Neuronal stem cell (in vitro differentiated cells): Measurements from ENCODE around the gene LRRC46.

Experiments used
- DNase-seq: peaks from one replicate; pipeline ENCODE4 v3.0.0-alpha.2; 2013; ENCODE audit warnings: low spot score
- H2AFZ ChIP-seq: one replicate; pipeline ENCODE4 v1.6.1; 2013; ENCODE audit warnings: mild to moderate bottlenecking, low read length, inconsistent platforms
- H2AK5ac ChIP-seq: 2 replicates; pipeline ENCODE4 v1.6.1; 2013; ENCODE audit warnings: low read depth, mild to moderate bottlenecking, inconsistent platforms, low read length, moderate library complexity, mixed read lengths
- H2BK120ac ChIP-seq: 2 replicates; pipeline ENCODE4 v1.6.1; 2013; ENCODE audit warnings: low read depth, mild to moderate bottlenecking, inconsistent platforms, low read length, moderate library complexity, mixed read lengths
- H2BK12ac ChIP-seq: one replicate; pipeline ENCODE4 v1.6.1; 2013; ENCODE audit warnings: low read length, inconsistent platforms
- H2BK15ac ChIP-seq: 2 replicates; pipeline ENCODE4 v1.6.1; 2013; ENCODE audit warnings: mild to moderate bottlenecking, low read length, inconsistent platforms, mixed read lengths
- H2BK5ac ChIP-seq: one replicate; pipeline ENCODE4 v1.6.1; 2013; ENCODE audit warnings: inconsistent platforms, mild to moderate bottlenecking, low read length, moderate library complexity
- H3K14ac ChIP-seq: one replicate; pipeline ENCODE4 v1.6.1; 2013; ENCODE audit warnings: low read length, inconsistent platforms
- H3K18ac ChIP-seq: 2 replicates; pipeline ENCODE4 v1.6.1; 2013; ENCODE audit warnings: low read length, inconsistent platforms
- H3K23ac ChIP-seq: 2 replicates; pipeline ENCODE4 v1.6.1; 2013; ENCODE audit warnings: low read depth, mild to moderate bottlenecking, mixed read lengths, low read length, inconsistent platforms; ENCODE audit not compliant: poor library complexity
- H3K27ac ChIP-seq: replicated peaks from 3 replicates; pipeline ENCODE4 v1.5.1; 2013; ENCODE audit warnings: low read length, inconsistent platforms
- H3K27me3 ChIP-seq, 3 experiments: 2 replicates each; pipeline ENCODE4 v1.6.1; 2013; ENCODE audit warnings: low read length in 3 of 3, mild to moderate bottlenecking in 2 of 3, inconsistent platforms in 1 of 3, low read depth in 1 of 3, mixed read lengths in 1 of 3, moderate library complexity in 1 of 3; ENCODE audit not compliant: control insufficient read depth in 3 of 3, insufficient read depth in 3 of 3
- H3K36me3 ChIP-seq, 2 donors: replicated peaks in 1 of 2; 2 replicates each; pipeline ENCODE4 v1.6.1; 2013; ENCODE audit warnings: low read length in 2 of 2; ENCODE audit not compliant: control insufficient read depth in 2 of 2, insufficient read depth in 2 of 2
- H3K4ac ChIP-seq: 2 replicates; pipeline ENCODE4 v1.6.1; 2013; ENCODE audit warnings: inconsistent platforms, mild to moderate bottlenecking, low read length, moderate library complexity
- H3K4me1 ChIP-seq, 2 donors: 1 replicate in 1 of 2; 2 replicates in 1 of 2; pipeline ENCODE4 v1.6.1; 2013; ENCODE audit warnings: low read length in 2 of 2, low read depth in 1 of 2; ENCODE audit not compliant: control insufficient read depth in 2 of 2, insufficient read depth in 1 of 2
- H3K4me2 ChIP-seq: one replicate; pipeline ENCODE4 v1.6.1; 2013; ENCODE audit warnings: mild to moderate bottlenecking, low read length, inconsistent platforms; ENCODE audit not compliant: insufficient read depth, poor library complexity, severe bottlenecking
- H3K4me3 ChIP-seq, 2 donors: 2 replicates each; pipeline ENCODE4 v1.5.1; 2013; ENCODE audit warnings: low read length in 2 of 2, mild to moderate bottlenecking in 2 of 2, inconsistent platforms in 1 of 2, moderate library complexity in 1 of 2
- H3K79me1 ChIP-seq: one replicate; pipeline ENCODE4 v1.6.1; 2013; ENCODE audit warnings: low read depth, mild to moderate bottlenecking, inconsistent platforms, low read length, moderate library complexity
- H3K9ac ChIP-seq: one replicate; pipeline ENCODE4 v1.6.1; 2013; ENCODE audit warnings: mild to moderate bottlenecking, low read depth, low read length, inconsistent platforms; ENCODE audit not compliant: poor library complexity
- H3K9me3 ChIP-seq, 2 donors: replicated peaks in 1 of 2; 2 replicates each; pipeline versions ENCODE3 to v1.6.1; 2013; ENCODE audit warnings: low read length in 2 of 2, mild to moderate bottlenecking in 2 of 2, inconsistent platforms in 1 of 2, low read depth in 1 of 2, mixed read lengths in 1 of 2, moderate library complexity in 1 of 2; ENCODE audit not compliant: control insufficient read depth in 2 of 2, insufficient read depth in 1 of 2
- H4K8ac ChIP-seq: one replicate; pipeline ENCODE4 v1.6.1; 2013; ENCODE audit warnings: low read depth, mild to moderate bottlenecking, inconsistent platforms, low read length, moderate library complexity
- H4K91ac ChIP-seq: one replicate; pipeline ENCODE4 v1.6.1; 2013; ENCODE audit warnings: low read length, low read depth, mild to moderate bottlenecking, inconsistent platforms; ENCODE audit not compliant: poor library complexity
- WGBS, 2 donors: extraction: QIAGEN DNeasy Blood & Tissue Kit; methylation state at CpG; one replicate each; pipeline ENCODE4 v1.1.7; 2013; ENCODE audit warnings: missing lambda C conversion rate in 2 of 2, mixed read lengths in 1 of 2; ENCODE audit not compliant: insufficient read length in 2 of 2, insufficient replicate concordance in 1 of 2; ENCODE audit errors: extremely low coverage in 2 of 2; 5-methylcytosine and 5-hydroxymethylcytosine counted together

The LRRC46 gene

GRCh38 chr17:47850692-47851573 lies 19.5 kb downstream of the LRRC46 start, which contains the start of gene SP6:
Gene SP6, minus strand, starts transcription at chr17:47851163. Its CDS starts 2,734 bp downstream, at chr17:47848429.
- Histone ChIP-seq H2BK120ac (no peak within 1 kb of the TSS), H3K4me2 (peak within 1 kb of the TSS; percentile 75), H2BK15ac (no peak within 1 kb of the TSS), H3K36me3 (no peaks in the 10 kb centered on the region), H3K4me1 (peaks cover 9 to 14% of the 10 kb centered on the region in 2 donors), H3K4me3 (peak within 1 kb of the TSS; percentile 10 to 69), H4K91ac (no peak within 1 kb of the TSS), H2BK5ac (no peak within 1 kb of the TSS), H3K4ac (no peak within 1 kb of the TSS), H3K27ac (no peak within 1 kb of the TSS), H3K18ac (peak within 1 kb of the TSS; percentile 86), H2AFZ (peak within 1 kb of the TSS; percentile 85), H3K9me3 (peaks cover 3 to 4% of the 10 kb centered on the region in 2 donors), H3K27me3 (peaks cover 52 to 99% (median 95%) of the 10 kb centered on the region in 3 experiments), H3K79me1 (no peaks in the 10 kb centered on the region), H2AK5ac (peak within 1 kb of the TSS; percentile 48), H2BK12ac (peak within 1 kb of the TSS; percentile 10), H4K8ac (no peak within 1 kb of the TSS), H3K14ac (peak within 1 kb of the TSS; percentile 17), H3K23ac (peak within 1 kb of the TSS; percentile 77), H3K9ac (peak within 1 kb of the TSS; percentile 74)
- WGBS, 2 donors, result no CpG with 5 or more reads among the region's 71 CpGs
- peak; percentile 65 for DNase-seq

- Histone ChIP-seq H3K9me3 (peaks cover 3 to 4% of the 10 kb centered on the region in 2 donors), H2BK12ac (no peak overlapping the region), H2BK15ac (no peak overlapping the region), H3K18ac (no peak overlapping the region), H3K4ac (no peak overlapping the region), H3K27ac (no peak overlapping the region), H3K36me3 (no peaks in the 10 kb centered on the region), H3K27me3 (peaks cover 50 to 99% (median 91%) of the 10 kb centered on the region in 3 experiments), H2BK120ac (no peak overlapping the region), H3K79me1 (no peaks in the 10 kb centered on the region), H2BK5ac (no peak overlapping the region), H4K91ac (no peak overlapping the region), H4K8ac (no peak overlapping the region), H3K4me1 (peaks cover 7 to 14% of the 10 kb centered on the region in 2 donors), H3K14ac (no peak overlapping the region), H3K4me3 (peak overlapping the region in 1 of 2 donors; percentile 38), H3K4me2 (no peak overlapping the region), H2AK5ac (no peak overlapping the region), H2AFZ (no peak overlapping the region), H3K23ac (no peak overlapping the region), H3K9ac (no peak overlapping the region)
- WGBS, 2 donors, result no CpG with 5 or more reads among the region's 11 CpGs
- no peak for DNase-seq
Measured at GRCh38 chr17:47851764-47852112, 20.3 kb downstream of the LRRC46 start.

- H2AFZ ChIP-seq, result no peak overlapping the region
- H3K27ac ChIP-seq, result no peak overlapping the region
- DNase-seq, result no peak
- WGBS, 2 donors, result no CpG with 5 or more reads among the region's 32 CpGs
- H3K9me3 ChIP-seq, result peaks cover 3 to 4% of the 10 kb centered on the region in 2 donors
- no peak overlapping the region for H3K4me3 ChIP-seq
- no peak overlapping the region for H2BK120ac ChIP-seq
- no peak overlapping the region for H3K14ac ChIP-seq
- no peak overlapping the region for H2BK12ac ChIP-seq
- H3K36me3 ChIP-seq, result no peaks in the 10 kb centered on the region
- H3K4ac ChIP-seq, result no peak overlapping the region
- H2AK5ac ChIP-seq, result no peak overlapping the region
- no peak overlapping the region for H2BK5ac ChIP-seq
- H2BK15ac ChIP-seq, result no peak overlapping the region
- no peak overlapping the region for H3K23ac ChIP-seq
- no peak overlapping the region for H4K8ac ChIP-seq
- no peak overlapping the region for H3K9ac ChIP-seq
- peaks cover 46 to 99% (median 86%) of the 10 kb centered on the region in 3 experiments for H3K27me3 ChIP-seq
- H3K4me2 ChIP-seq, result no peak overlapping the region
- H4K91ac ChIP-seq, result no peak overlapping the region
- H3K4me1 ChIP-seq, result peaks cover 2 to 12% of the 10 kb centered on the region in 2 donors
- no peaks in the 10 kb centered on the region for H3K79me1 ChIP-seq
- no peak overlapping the region for H3K18ac ChIP-seq
Measured at GRCh38 chr17:47852113-47852949, 20.9 kb downstream of the LRRC46 start.

- H2BK12ac ChIP-seq, result no peak overlapping the region
- H3K4me1 ChIP-seq, result peaks cover 2 to 12% of the 10 kb centered on the region in 2 donors
- H3K9me3 ChIP-seq, result peaks cover under 1 to 4% of the 10 kb centered on the region in 2 donors
- H4K91ac ChIP-seq, result no peak overlapping the region
- no peak overlapping the region for H2BK120ac ChIP-seq
- H3K79me1 ChIP-seq, result no peaks in the 10 kb centered on the region
- H3K4me2 ChIP-seq, result no peak overlapping the region
- H3K27ac ChIP-seq, result no peak overlapping the region
- H3K23ac ChIP-seq, result no peak overlapping the region
- H3K4ac ChIP-seq, result no peak overlapping the region
- WGBS, 2 donors, result no CpG with 5 or more reads among the region's 5 CpGs
- no peak overlapping the region for H3K4me3 ChIP-seq
- H2AK5ac ChIP-seq, result no peak overlapping the region
- H3K27me3 ChIP-seq, result peaks cover 35 to 99% (median 73%) of the 10 kb centered on the region in 3 experiments
- no peak overlapping the region for H2BK15ac ChIP-seq
- no peak overlapping the region for H2BK5ac ChIP-seq
- H3K36me3 ChIP-seq, result no peaks in the 10 kb centered on the region
- no peak overlapping the region for H2AFZ ChIP-seq
- H4K8ac ChIP-seq, result no peak overlapping the region
- no peak overlapping the region for H3K14ac ChIP-seq
- DNase-seq, result no peak
- no peak overlapping the region for H3K18ac ChIP-seq
- no peak overlapping the region for H3K9ac ChIP-seq
Measured at GRCh38 chr17:47853616-47854015, 22.1 kb downstream of the LRRC46 start.
